T-cell (primary cell): Measurements from ENCODE around the gene C11orf98. TPM values are rescaled to one million over a fixed set of nuclear protein-coding genes. Genes with fewer than 3 reads are reported as not detected.
A peak's percentile ranks its signal among the peaks of the same experiment; 100 is the strongest.
"Not testable (repeated sequence)": the region's sequence is repeated elsewhere in the genome, so short reads cannot be mapped to it uniquely, and the experiment has no call there.

ENCODE experiments used
- ATAC-seq, 4 experiments: fragments of 200-7000 bp in 3 of 4; fragments of 150-1000 bp in 1 of 4; cut with Tn5 transposase; replicated peaks in 1 of 4; 1 replicate in 3 of 4; 2 replicates in 1 of 4; pipeline ENCODE4 v1.10.0; 2021; ENCODE audit warnings: moderate library complexity in 3 of 4, mild to moderate bottlenecking in 2 of 4, moderate number of reproducible peaks in 1 of 4
- CTCF ChIA-PET, 2 donors: fragments of 300-600 bp; sonication (Branson Sonifier 250); formaldehyde crosslinking; loops; one replicate each; lab custom pipeline; 2022; ENCODE audit warnings: antibody characterized with exemption in 2 of 2; lab: Charles Lee
- POLR2A ChIA-PET, 2 donors: fragments of 300-600 bp; sonication (Branson Sonifier 250); formaldehyde crosslinking; loops; one replicate each; lab custom pipeline; 2022; ENCODE audit warnings: antibody characterized with exemption in 2 of 2; lab: Charles Lee
- DNase-seq, 35 experiments: peaks; one replicate each; pipeline versions ENCODE4 v3.0.0 to v3.0.0-alpha.2; 2013 to 2023
- H3K27ac ChIP-seq: one replicate; pipeline ENCODE4 v1.5.1; 2013; ENCODE audit warnings: low read length
- H3K27me3 ChIP-seq, 2 experiments: replicated peaks in 1 of 2; 1 replicate in 1 of 2; 2 replicates in 1 of 2; pipeline versions ENCODE4 v1.6.1 to v1.7.0; 2013; ENCODE audit warnings: low read length in 1 of 2, mixed read lengths in 1 of 2; ENCODE audit not compliant: control insufficient read depth in 2 of 2, insufficient read depth in 2 of 2; ENCODE audit errors: extremely low read depth in 1 of 2
- H3K36me3 ChIP-seq, 2 donors: 1 replicate in 1 of 2; 2 replicates in 1 of 2; pipeline versions ENCODE4 v1.6.1 to v1.7.0; 2013; ENCODE audit warnings: low read length in 1 of 2; ENCODE audit not compliant: control insufficient read depth in 2 of 2, insufficient read depth in 1 of 2; ENCODE audit errors: extremely low read depth in 1 of 2
- H3K4me1 ChIP-seq, 2 experiments: 1 replicate in 1 of 2; 2 replicates in 1 of 2; pipeline versions ENCODE4 v1.6.1 to v1.7.0; 2013; ENCODE audit warnings: low read length in 2 of 2, mixed read lengths in 1 of 2; ENCODE audit not compliant: insufficient read depth in 2 of 2, control insufficient read depth in 1 of 2; ENCODE audit errors: extremely low read depth in 1 of 2
- H3K4me3 ChIP-seq, 2 donors: 1 replicate in 1 of 2; 2 replicates in 1 of 2; pipeline versions ENCODE4 v1.5.1 to v1.7.0; 2013; ENCODE audit warnings: mild to moderate bottlenecking in 2 of 2, low read length in 1 of 2, moderate library complexity in 1 of 2; ENCODE audit not compliant: control insufficient read depth in 1 of 2; ENCODE audit errors: extremely low read depth in 1 of 2
- H3K9me3 ChIP-seq: 2 replicates; pipeline ENCODE4 v1.7.0; 2013
- H3K27ac Mint-ChIP-seq, 2 donors: one replicate each; pipeline ENCODE4 v1.8.0; 2020 to 2021; ENCODE audit warnings: mild to moderate bottlenecking in 2 of 2, mixed read lengths in 2 of 2
- H3K27me3 Mint-ChIP-seq, 2 donors: one replicate each; pipeline ENCODE4 v1.8.0; 2021 to 2022; ENCODE audit warnings: mixed read lengths in 2 of 2
- H3K36me3 Mint-ChIP-seq: one replicate; pipeline ENCODE4 v1.8.0; 2021; ENCODE audit warnings: mixed read lengths
- H3K4me1 Mint-ChIP-seq, 3 donors: one replicate each; pipeline ENCODE4 v1.8.0; 2020 to 2022; ENCODE audit warnings: mixed read lengths in 3 of 3, mild to moderate bottlenecking in 1 of 3
- H3K4me3 Mint-ChIP-seq, 3 donors: one replicate each; pipeline ENCODE4 v1.8.0; 2020 to 2022; ENCODE audit warnings: mild to moderate bottlenecking in 3 of 3, mixed read lengths in 3 of 3, moderate library complexity in 3 of 3
- H3K9me3 Mint-ChIP-seq, 3 donors: one replicate each; pipeline ENCODE4 v1.8.0; 2020 to 2022; ENCODE audit warnings: mixed read lengths in 3 of 3
- WGBS: methylation state at CpG from one replicate; pipeline ENCODE4 v1.1.5; 2013; ENCODE audit warnings: missing lambda C conversion rate; ENCODE audit not compliant: insufficient coverage; 5-methylcytosine and 5-hydroxymethylcytosine counted together
- total RNA-seq, 35 experiments: library from RNA in 6 of 35; stranded (reverse) in 6 of 35; fragments of 120-200 nt in 1 of 35; gene quantifications; one replicate each; pipeline versions ENCODE4 v1.2.1 to v1.2.4 and lab custom pipeline; 2013 to 2026

Gene C11orf98
- total RNA-seq, 5 donors from 2014 or later (not counting 1 experiment from before 2014, with no cell fraction given): 28.3 to 62.6 (median 54.8) TPM

GRCh38 chr11:62705880-62706849 lies 41.2 kb upstream of the C11orf98 start:
- H3K27me3 ChIP-seq: no peaks in the 10 kb centered on the region
- no peaks in the 10 kb centered on the region for H3K27me3 Mint-ChIP-seq
- H3K4me3 ChIP-seq: peak overlapping the region; percentile 59 to 62
- peaks cover 0 to 7% of the 10 kb centered on the region in 2 donors for H3K36me3 ChIP-seq
- H3K9me3 Mint-ChIP-seq: no peaks in the 10 kb centered on the region
- peak; percentile 69 to 75 (median 73) for ATAC-seq
- ChIA-PET POLR2A (interaction anchor here (0.5 to 1.4 kb wide), 7 partner anchors 10 to 151 kb away, joined by 3 to 7 read pairs (median 4); partner anchors contain the start of gene ZBTB3 (in 1 of the 2)), CTCF (interaction anchor here (0.5 to 2.3 kb wide), 6 partner anchors 11 to 154 kb away, joined by 3 to 10 read pairs (median 4); partner anchors contain the start of genes C11orf98 (in 1 of the 2), CSKMT (in 1 of the 2), TUT1 (in 1 of the 2) and ZBTB3 (in 1 of the 2))
- peak; percentile 82 to 96 (median 91) for DNase-seq
- WGBS: 10% methylated on average over 71 of the region's 73 CpGs
- H3K27ac ChIP-seq: peak overlapping the region; percentile 83
- H3K27ac Mint-ChIP-seq: peak overlapping the region; percentile 82 to 84
- peaks cover 43 to 51% (median 47%) of the 10 kb centered on the region in 3 donors for H3K4me1 Mint-ChIP-seq
- H3K36me3 Mint-ChIP-seq: peaks cover 8% of the 10 kb centered on the region
- peak overlapping the region; percentile 85 to 97 (median 87) for H3K4me3 Mint-ChIP-seq
- no peaks in the 10 kb centered on the region for H3K9me3 ChIP-seq
- H3K4me1 ChIP-seq: peaks cover 19 to 48% of the 10 kb centered on the region in 2 experiments

- Histone ChIP-seq H3K4me3 (peak overlapping the region; percentile 59 to 62), H3K9me3 (no peaks in the 10 kb centered on the region), H3K4me1 (peaks cover 19 to 47% of the 10 kb centered on the region in 2 experiments), H3K27me3 (no peaks in the 10 kb centered on the region), H3K27ac (peak overlapping the region; percentile 83), H3K36me3 (peaks cover 0 to 6% of the 10 kb centered on the region in 2 donors)
- H3K9me3 Mint-ChIP-seq: no peaks in the 10 kb centered on the region
- DNase-seq (no peak), ATAC-seq (no peak)
- H3K27me3 Mint-ChIP-seq: no peaks in the 10 kb centered on the region
- POLR2A ChIA-PET: interaction anchor here in 1 of 2 donors (0.6 kb wide), 1 partner anchor 135 kb away, joined by 3 read pairs; no protein-coding TSS in a partner anchor
- H3K4me3 Mint-ChIP-seq: peak overlapping the region; percentile 85 to 97 (median 87)
- H3K36me3 Mint-ChIP-seq: peaks cover 7% of the 10 kb centered on the region
- peak overlapping the region; percentile 82 to 84 for H3K27ac Mint-ChIP-seq
- CTCF ChIA-PET: interaction anchor here (0.7 to 2.3 kb wide), 5 partner anchors 11 to 113 kb away, joined by 3 to 10 read pairs (median 5); partner anchors contain the start of genes C11orf98 (in 1 of the 2), CSKMT (in 1 of the 2), TUT1 (in 1 of the 2) and ZBTB3 (in 1 of the 2)
- WGBS: 96% methylated on average over 4 of the region's 7 CpGs
- peaks cover 42 to 47% (median 45%) of the 10 kb centered on the region in 3 donors for H3K4me1 Mint-ChIP-seq
Measured at GRCh38 chr11:62705413-62705812, 40.4 kb upstream of the C11orf98 start.

GRCh38 chr11:62703921-62704320 lies 38.9 kb upstream of the C11orf98 start:
- not testable (repeated sequence) for H3K4me3 Mint-ChIP-seq, H3K27ac Mint-ChIP-seq, H3K9me3 Mint-ChIP-seq, H3K27ac ChIP-seq, H3K27me3 Mint-ChIP-seq, H3K9me3 ChIP-seq, H3K36me3 ChIP-seq, H3K27me3 ChIP-seq, DNase-seq, ATAC-seq, H3K36me3 Mint-ChIP-seq, H3K4me3 ChIP-seq
- CTCF ChIA-PET: interaction anchor here (0.7 kb wide), 2 partner anchors 28 to 294 kb away, joined by 6 to 7 read pairs; no protein-coding TSS in a partner anchor
- peaks cover 27 to 35% (median 34%) of the 10 kb centered on the region in 3 donors for H3K4me1 Mint-ChIP-seq
- 100% methylated on average over 3 of the region's 4 CpGs for WGBS
- peaks cover 16 to 37% of the 10 kb centered on the region in 2 experiments for H3K4me1 ChIP-seq
- POLR2A ChIA-PET: interaction anchor here in 1 of 2 donors (0.7 kb wide), 1 partner anchor 38 kb away, joined by 16 read pairs; no protein-coding TSS in a partner anchor

DNA sequence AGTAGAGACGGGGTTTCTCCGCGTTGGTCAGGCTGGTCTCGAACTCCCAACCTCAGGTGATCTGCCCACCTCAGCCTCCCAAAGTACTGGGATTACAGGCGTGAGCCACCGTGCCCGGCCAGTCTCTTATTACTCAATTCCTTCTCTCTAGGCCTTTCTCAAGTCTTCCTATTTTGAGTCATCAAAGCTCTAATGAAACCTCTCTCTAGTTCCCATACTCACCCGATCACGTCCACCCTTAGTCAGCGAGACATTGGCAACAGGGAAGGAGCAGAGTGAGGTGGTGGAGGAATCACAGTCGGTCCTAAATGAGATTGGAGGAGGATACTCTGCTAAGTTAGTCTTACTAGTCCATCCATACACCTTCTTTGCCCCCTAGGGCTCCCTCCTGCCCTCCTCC lies 37.2 kb upstream of the C11orf98 start:
- no CpG with 5 or more reads among the region's 11 CpGs for whole genome bisulfite sequencing
- no peak overlapping the region for H3K27ac Mint-ChIP-seq
- H3K4me1 Mint-ChIP-seq: peaks cover 16 to 19% (median 17%) of the 10 kb centered on the region in 3 donors
- H3K36me3 Mint-ChIP-seq: peaks cover 4% of the 10 kb centered on the region
- Histone ChIP-seq H3K9me3 (no peaks in the 10 kb centered on the region), H3K36me3 (peaks cover 0 to 6% of the 10 kb centered on the region in 2 donors), H3K27ac (no peak overlapping the region), H3K4me1 (peaks cover 8 to 20% of the 10 kb centered on the region in 2 experiments), H3K27me3 (no peaks in the 10 kb centered on the region), H3K4me3 (no peak overlapping the region)
- ATAC-seq (no peak), DNase-seq (no peak)
- H3K27me3 Mint-ChIP-seq: no peaks in the 10 kb centered on the region
- no peak overlapping the region for H3K4me3 Mint-ChIP-seq
- ChIA-PET CTCF (interaction anchor here (0.6 to 0.7 kb wide), 3 partner anchors 22 to 84 kb away, joined by 3 to 4 read pairs (median 3); no protein-coding TSS in a partner anchor), POLR2A (interaction anchor here in 1 of 2 donors (0.6 kb wide), 1 partner anchor 162 kb away, joined by 3 read pairs; no protein-coding TSS in a partner anchor)
- no peaks in the 10 kb centered on the region for H3K9me3 Mint-ChIP-seq

- no peak overlapping the region for H3K4me3 ChIP-seq
- no peak overlapping the region for H3K27ac ChIP-seq
- Mint-ChIP-seq H3K27ac (peak overlapping the region; percentile 11 to 23), H3K36me3 (peaks cover 20% of the 10 kb centered on the region), H3K4me3 (no peak overlapping the region), H3K9me3 (no peaks in the 10 kb centered on the region), H3K4me1 (peaks cover 5 to 7% (median 5%) of the 10 kb centered on the region in 3 donors), H3K27me3 (no peaks in the 10 kb centered on the region)
- ChIA-PET CTCF (interaction anchor here (0.6 to 2.4 kb wide), 13 partner anchors 11 to 270 kb away, joined by 3 to 24 read pairs (median 4); partner anchors contain the start of genes B3GAT3 (in 1 of the 2), TUT1 (in 1 of the 2) and UQCC3 (in 1 of the 2)), POLR2A (interaction anchor here (0.5 to 0.6 kb wide), 2 partner anchors 30 to 135 kb away, joined by 3 to 5 read pairs; no protein-coding TSS in a partner anchor)
- no peaks in the 10 kb centered on the region for H3K9me3 ChIP-seq
- peaks cover 0 to 8% of the 10 kb centered on the region in 2 experiments for H3K4me1 ChIP-seq
- H3K36me3 ChIP-seq: peaks cover 18 to 26% of the 10 kb centered on the region in 2 donors
- 50% methylated on average over 9 of the region's 14 CpGs for WGBS
- ATAC-seq (peak; percentile 68 to 91 (median 88)), DNase-seq (peak; percentile 45 to 90 (median 70))
- H3K27me3 ChIP-seq: no peaks in the 10 kb centered on the region
Measured at GRCh38 chr11:62694455-62695167, 29.6 kb upstream of the C11orf98 start.
